CD4-positive, alpha-beta T cell (primary cell): ENCODE data around the gene ESCO1. TPM values are rescaled to one million over a fixed set of nuclear protein-coding genes. Genes with fewer than 3 reads are reported as not detected.

ENCODE experiments used
- ATAC-seq: fragments of 200-7000 bp; cut with Tn5 transposase; one replicate; pipeline ENCODE4 v1.10.0; 2022; ENCODE audit warnings: mild to moderate bottlenecking; ENCODE audit not compliant: poor library complexity
- CTCF ChIA-PET: fragments of 350-600 bp; sonication (Branson Sonifier 250); formaldehyde crosslinking; loops from one replicate; lab custom pipeline; 2021; ENCODE audit warnings: antibody characterized with exemption, inconsistent platforms; lab: Charles Lee
- POLR2A ChIA-PET: fragments of 350-600 bp; sonication (Branson Sonifier 250); formaldehyde crosslinking; loops from one replicate; lab custom pipeline; 2021; ENCODE audit warnings: antibody characterized with exemption, inconsistent platforms; lab: Charles Lee
- DNase-seq, 14 experiments: peaks; one replicate each; pipeline ENCODE4 v3.0.0-alpha.2; 2013 to 2020; ENCODE audit warnings: mixed read lengths in 2 of 14
- H3K27ac ChIP-seq, 2 donors: one replicate each; pipeline versions ENCODE4 v1.5.1 to v1.7.0; 2013; ENCODE audit warnings: low read length in 2 of 2, low read depth in 1 of 2, mild to moderate bottlenecking in 1 of 2
- H3K27me3 ChIP-seq, 2 experiments: 1 replicate in 1 of 2; 2 replicates in 1 of 2; pipeline versions ENCODE4 v1.6.1 to v1.7.0; 2013; ENCODE audit warnings: low read length in 2 of 2, control low read depth in 1 of 2, mild to moderate bottlenecking in 1 of 2, moderate library complexity in 1 of 2; ENCODE audit not compliant: insufficient read depth in 2 of 2, control insufficient read depth in 1 of 2
- H3K36me3 ChIP-seq: one replicate; pipeline ENCODE4 v1.6.1; 2013; ENCODE audit warnings: low read length, control low read depth; ENCODE audit not compliant: insufficient read depth
- H3K4me1 ChIP-seq: one replicate; pipeline ENCODE4 v1.6.1; 2013; ENCODE audit warnings: low read length, control low read depth; ENCODE audit not compliant: insufficient read depth
- H3K4me3 ChIP-seq: one replicate; pipeline ENCODE4 v1.5.1; 2013; ENCODE audit warnings: mild to moderate bottlenecking, low read length, moderate library complexity
- H3K9me3 ChIP-seq, 2 experiments: 1 replicate in 1 of 2; 2 replicates in 1 of 2; pipeline versions ENCODE4 v1.6.1 to v1.7.0; 2013; ENCODE audit warnings: low read length in 2 of 2, mild to moderate bottlenecking in 2 of 2, control low read depth in 1 of 2, moderate library complexity in 1 of 2; ENCODE audit not compliant: control insufficient read depth in 1 of 2, insufficient read depth in 1 of 2
- H3K27ac Mint-ChIP-seq: one replicate; pipeline ENCODE4 v1.8.0; 2020; ENCODE audit warnings: mixed read lengths
- H3K27me3 Mint-ChIP-seq: one replicate; pipeline ENCODE4 v1.8.0; 2021; ENCODE audit warnings: mixed read lengths
- H3K36me3 Mint-ChIP-seq: one replicate; pipeline ENCODE4 v1.8.0; 2021; ENCODE audit warnings: low read depth, mixed read lengths
- H3K4me1 Mint-ChIP-seq: one replicate; pipeline ENCODE4 v1.8.0; 2021; ENCODE audit warnings: low read depth, mixed read lengths
- H3K4me3 Mint-ChIP-seq: one replicate; pipeline ENCODE4 v1.8.0; 2020; ENCODE audit warnings: mild to moderate bottlenecking, mixed read lengths
- H3K9me3 Mint-ChIP-seq: one replicate; pipeline ENCODE4 v1.8.0; 2020; ENCODE audit warnings: mixed read lengths
- CTCF ChIP-seq: fragments of 200-600 bp; IDR thresholded peaks from one replicate; pipeline ENCODE4 v1.8.0; 2022; ENCODE audit warnings: antibody characterized with exemption, mild to moderate bottlenecking
- intact Hi-C, 2 experiments: fragments of 100-400 bp; cut with DNase I in 1 of 2; cut with micrococcal nuclease in 1 of 2; formaldehyde crosslinking; loops; one replicate each; pipeline versions ENCODE4 v1.15.1 to v1.9.0; 2023 to 2025; cut with DNase I, micrococcal nuclease
- total RNA-seq, 174 experiments: library from RNA in 2 of 174; stranded (reverse) in 2 of 174; gene quantifications; one replicate each; pipeline ENCODE4 v1.2.3 and lab custom pipeline; 2021 to 2026

The ESCO1 gene
- total RNA-seq, 2 experiments from 2014 or later: 31.7 to 32.8 TPM

GRCh38 chr18:21499997-21500396 is 100.5 kb downstream of the ESCO1 start:
- no peaks in the 10 kb centered on the region for H3K27me3 Mint-ChIP-seq
- no peaks in the 10 kb centered on the region for H3K36me3 Mint-ChIP-seq
- no peak for TF ChIP-seq CTCF
- H3K9me3 Mint-ChIP-seq: no peaks in the 10 kb centered on the region
- DNase-seq (no peak), ATAC-seq (no peak)
- Histone ChIP-seq H3K9me3 (peaks cover 0 to 3% of the 10 kb centered on the region in 2 experiments), H3K4me1 (no peaks in the 10 kb centered on the region), H3K4me3 (no peak overlapping the region), H3K36me3 (no peaks in the 10 kb centered on the region), H3K27me3 (no peaks in the 10 kb centered on the region), H3K27ac (no peak overlapping the region)
- intact Hi-C loops: loop anchor here (10.0 kb wide), 2 partner anchors 355 to 1205 kb away; no protein-coding TSS in a partner anchor
- no peak overlapping the region for H3K27ac Mint-ChIP-seq
- H3K4me1 Mint-ChIP-seq: no peaks in the 10 kb centered on the region
- no peak overlapping the region for H3K4me3 Mint-ChIP-seq
- CTCF ChIA-PET: no interaction called here
- POLR2A ChIA-PET: no interaction called here

GRCh38 chr18:21496277-21496835 is 104.1 kb downstream of the ESCO1 start:
- Histone ChIP-seq H3K9me3 (peaks cover 0 to 3% of the 10 kb centered on the region in 2 experiments), H3K4me3 (no peak overlapping the region), H3K27ac (no peak overlapping the region), H3K27me3 (no peaks in the 10 kb centered on the region), H3K36me3 (no peaks in the 10 kb centered on the region), H3K4me1 (no peaks in the 10 kb centered on the region)
- Mint-ChIP-seq H3K9me3 (no peaks in the 10 kb centered on the region), H3K27ac (no peak overlapping the region), H3K4me1 (no peaks in the 10 kb centered on the region), H3K4me3 (no peak overlapping the region), H3K36me3 (no peaks in the 10 kb centered on the region), H3K27me3 (no peaks in the 10 kb centered on the region)
- ChIA-PET POLR2A (no interaction called here), CTCF (no interaction called here)
- DNase-seq (no peak), ATAC-seq (no peak)
- intact Hi-C loops: loop anchor here (10.0 kb wide), 2 partner anchors 358 to 1208 kb away; no protein-coding TSS in a partner anchor
- no peak for TF ChIP-seq CTCF

- ChIA-PET POLR2A (no interaction called here), CTCF (no interaction called here)
- no peak overlapping the region for H3K4me3 ChIP-seq
- Mint-ChIP-seq H3K27me3 (peaks cover 4% of the 10 kb centered on the region), H3K36me3 (no peaks in the 10 kb centered on the region), H3K4me3 (no peak overlapping the region), H3K27ac (no peak overlapping the region), H3K4me1 (no peaks in the 10 kb centered on the region), H3K9me3 (no peaks in the 10 kb centered on the region)
- H3K27ac ChIP-seq: no peak overlapping the region
- H3K27me3 ChIP-seq: no peaks in the 10 kb centered on the region
- no peak for ATAC-seq
- H3K9me3 ChIP-seq: no peaks in the 10 kb centered on the region
- intact Hi-C loops: loop anchor here (10.0 kb wide), 2 partner anchors 364 to 1214 kb away; no protein-coding TSS in a partner anchor
- TF ChIP-seq CTCF: no peak
- H3K4me1 ChIP-seq: no peaks in the 10 kb centered on the region
- DNase-seq: no peak
- no peaks in the 10 kb centered on the region for H3K36me3 ChIP-seq
These were observed 109.8 kb downstream of the ESCO1 start for GRCh38 chr18:21490748-21491147.
